Erythroblast (primary cell): Measurements from ENCODE around the gene LINC00305.

ENCODE experiments used
- GATA1 ChIP-seq: IDR thresholded peaks from 2 replicates; pipeline ENCODE4 v1.6.1; 2011; ENCODE audit warnings: low read depth, mild to moderate bottlenecking, control low read depth, low read length, moderate library complexity
- POLR2A ChIP-seq: IDR thresholded peaks from 2 replicates; pipeline ENCODE4 v1.6.1; 2011; ENCODE audit warnings: mild to moderate bottlenecking, low read length

GRCh38 chr18:64132871-64133270 lies 16.0 kb downstream of the LINC00305 start:
- no peak for TF ChIP-seq POLR2A
- TF ChIP-seq GATA1 = no peak
